DMS153 treated with DMSO at 0.1 percent for 48 hours (cell line): ENCODE results near the gene ITPRID1.
A peak's percentile ranks its signal among the peaks of the same experiment; 100 is the strongest.
"Not testable (repeated sequence)": the region's sequence is repeated elsewhere in the genome, so short reads cannot be mapped to it uniquely, and the experiment has no call there.

Experiments used
- DNase-seq: peaks from one replicate; lab custom pipeline; 2025; ENCODE audit not compliant: unreplicated experiment; lab: John Stamatoyannopoulos, UW

ITPRID1 gene

GRCh38 chr7:31513790-31514189 lies at the start of gene ITPRID1:
TSS of gene ITPRID1 (plus strand) at chr7:31514090. CDS start at chr7:31553025, 38,935 bp downstream.
- no peak for DNase-seq

GRCh38 chr7:31464601-31465000 lies 49.3 kb upstream of the ITPRID1 start:
- no peak for DNase-seq

- DNase-seq = no peak
Observed at GRCh38 chr7:31465285-31465684, 48.6 kb upstream of the ITPRID1 start.

GRCh38 chr7:31466036-31466435 lies 47.9 kb upstream of the ITPRID1 start:
- DNase-seq = peak; percentile 18

- DNase-seq = not testable (repeated sequence)
Observed at GRCh38 chr7:31470883-31471282, 43.0 kb upstream of the ITPRID1 start.

GRCh38 chr7:31475368-31475767 lies 38.5 kb upstream of the ITPRID1 start:
- no peak for DNase-seq

GRCh38 chr7:31476073-31476745 lies 37.7 kb upstream of the ITPRID1 start:
- no peak for DNase-seq

- DNase-seq = no peak
Observed at GRCh38 chr7:31476941-31477677, 36.8 kb upstream of the ITPRID1 start.

GRCh38 chr7:31478018-31478417 lies 35.9 kb upstream of the ITPRID1 start:
- DNase-seq = no peak

GRCh38 chr7:31478721-31479120 lies 35.2 kb upstream of the ITPRID1 start:
- DNase-seq = no peak

GRCh38 chr7:31487071-31487470 lies 26.8 kb upstream of the ITPRID1 start:
- no peak for DNase-seq

GRCh38 chr7:31487476-31487875 lies 26.4 kb upstream of the ITPRID1 start:
- DNase-seq = no peak

- no peak for DNase-seq
Observed at GRCh38 chr7:31488562-31489203, 25.2 kb upstream of the ITPRID1 start.

- no peak for DNase-seq
Observed at GRCh38 chr7:31490796-31491314, 23.0 kb upstream of the ITPRID1 start.

GRCh38 chr7:31492086-31492485 lies 21.8 kb upstream of the ITPRID1 start:
- DNase-seq = no peak

GRCh38 chr7:31493714-31494181 lies 20.1 kb upstream of the ITPRID1 start:
- no peak for DNase-seq

- no peak for DNase-seq
Observed at GRCh38 chr7:31494421-31494820, 19.5 kb upstream of the ITPRID1 start.

- DNase-seq = no peak
Observed at GRCh38 chr7:31495653-31496052, 18.2 kb upstream of the ITPRID1 start.

- no peak for DNase-seq
Observed at GRCh38 chr7:31497516-31497915, 16.4 kb upstream of the ITPRID1 start.

GRCh38 chr7:31500656-31501055 lies 13.2 kb upstream of the ITPRID1 start:
- DNase-seq = no peak

GRCh38 chr7:31508823-31509222 lies 5.1 kb upstream of the ITPRID1 start:
- no peak for DNase-seq

- no peak for DNase-seq
Observed at GRCh38 chr7:31512166-31512565, 1.7 kb upstream of the ITPRID1 start.
